Ovary (tissue), 3 donors: Measurements from ENCODE around the gene SLC25A2.

Experiments
- CTCF ChIP-seq, 3 donors: fragments of 450-650 bp in 2 of 3; fragments of 200-600 bp in 1 of 3; IDR thresholded peaks; one replicate each; pipeline versions ENCODE4 v1.5.1 to v1.8.0; 2016 to 2022; ENCODE audit warnings: antibody characterized with exemption in 3 of 3, mild to moderate bottlenecking in 1 of 3
- EP300 ChIP-seq: sonication (generic); formaldehyde crosslinking; IDR thresholded peaks from one replicate; pipeline ENCODE4 v1.6.1; 2017; ENCODE audit warnings: antibody characterized with exemption
- POLR2A ChIP-seq: fragments of 450-650 bp; IDR thresholded peaks from one replicate; pipeline ENCODE4 v1.6.1; 2017; ENCODE audit warnings: antibody characterized with exemption, mild to moderate bottlenecking, moderate library complexity
- donor health status: DM: no; HTN: no; CAD: no.

DNA sequence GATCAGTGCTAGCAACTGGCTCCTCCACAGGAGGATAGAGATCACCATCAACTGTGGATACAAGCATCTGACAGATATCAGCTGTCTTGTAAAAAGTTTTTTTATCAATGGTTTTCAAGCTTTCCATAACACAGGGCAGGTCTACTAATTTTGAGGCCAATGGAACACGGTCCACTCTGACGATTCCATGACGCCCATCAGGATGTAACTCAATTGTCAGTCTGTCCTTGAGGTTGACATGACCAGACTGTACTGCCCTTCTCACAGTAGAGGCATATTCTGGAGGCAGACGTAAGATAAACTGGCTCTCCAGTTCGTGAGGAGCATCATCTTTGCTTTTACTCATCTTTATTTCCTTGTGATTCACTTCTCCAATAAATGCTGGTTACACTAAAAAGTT, 15.8 kb upstream of the SLC25A2 start:
- TF ChIP-seq CTCF (IDR thresholded peaks at IDR 0.05) (no peak), POLR2A (no peak), EP300 (no peak)
